K562 (cell line): Measurements from ENCODE around the gene MBP.

Experiments
- CBX8 ChIP-seq: fragments of 200-600 bp; sonication (generic); IDR thresholded peaks from 2 replicates; pipeline ENCODE4 v1.6.1; 2012; ENCODE audit warnings: borderline replicate concordance, mixed run types, low read depth, mild to moderate bottlenecking, moderate library complexity, mixed read lengths, low read length, control low read depth, inconsistent platforms; ENCODE audit not compliant: poor library complexity, severe bottlenecking; ENCODE audit errors: extremely low read depth
- CHD1 ChIP-seq: fragments of 200-600 bp; sonication (generic); IDR thresholded peaks from one replicate; pipeline ENCODE4 v1.6.1; 2012; ENCODE audit warnings: mild to moderate bottlenecking, moderate library complexity, low read length, inconsistent platforms
- HNRNPLL ChIP-seq: fragments of 200-400 bp; formaldehyde crosslinking; IDR thresholded peaks from 2 replicates; pipeline ENCODE4 v1.6.1; 2017; ENCODE audit warnings: low read length, low read depth, mild to moderate bottlenecking; ENCODE audit not compliant: poor library complexity, severe bottlenecking
- ZFP1 ChIP-seq: fragments of 450-650 bp; formaldehyde crosslinking; IDR thresholded peaks from 2 replicates; pipeline ENCODE4 v1.4.0; 2020; ENCODE audit warnings: mild to moderate bottlenecking, mixed read lengths

- TF ChIP-seq CBX8, result no peak
- no peak for TF ChIP-seq ZFP1 (CRISPR knock-in tag)
- TF ChIP-seq HNRNPLL, result no peak
- TF ChIP-seq CHD1, result no peak
Observed at GRCh38 chr18:76981396-76981968, 151.1 kb downstream of the MBP start.
